A549 (cell line): ENCODE measurements around the gene SIRT6. TPM values are rescaled to one million over a fixed set of nuclear protein-coding genes. Genes with fewer than 3 reads are reported as not detected.
"Not testable (repeated sequence)": the region's sequence is repeated elsewhere in the genome, so short reads cannot be mapped to it uniquely, and the experiment has no call there.

Experiments used
- ATAC-seq, 2 experiments: fragments of 200-7000 bp in 1 of 2; fragments of >200 bp in 1 of 2; cut with Nextera tagmentation in 1 of 2; cut with Tn5 transposase in 1 of 2; 3 replicates each; pipeline versions ENCODE4 v1.8.0 to v1.9.1; 2018 to 2020; ENCODE audit warnings: mild to moderate bottlenecking in 1 of 2, moderate library complexity in 1 of 2
- CTCF ChIA-PET: fragments of 300-600 bp; sonication (Branson Sonifier 250); formaldehyde crosslinking; extraction: SDS; loops from one replicate; lab custom pipeline; 2021; ENCODE audit warnings: antibody characterized with exemption, inconsistent platforms; lab: Yijun Ruan, JAX
- POLR2A ChIA-PET: fragments of 350-600 bp; formaldehyde crosslinking; extraction: SDS; loops from one replicate; lab custom pipeline; 2021; ENCODE audit warnings: antibody characterized with exemption, inconsistent platforms; lab: Yijun Ruan, JAX
- DNase-seq, 2 experiments: peaks; one replicate each; pipeline versions ENCODE4 v3.0.0 to v3.0.0-alpha.2; 2011 to 2016; ENCODE audit warnings: low read depth in 1 of 2, low spot score in 1 of 2
- FAIRE-seq: peaks from 2 replicates; lab custom pipeline; 2011; peaks lifted over from hg19 to GRCh38; lab: Jason Lieb, UNC
- H3K27ac ChIP-seq, 2 experiments: fragments of >200 bp; sonication (Bioruptor Twin); formaldehyde crosslinking; 3 replicates each; pipeline ENCODE4 v1.5.1; 2016 to 2017
- H3K4me1 ChIP-seq: fragments of >200 bp; sonication (Bioruptor Twin); formaldehyde crosslinking; 3 replicates; pipeline ENCODE4 v1.6.1; 2016
- H3K4me2 ChIP-seq: fragments of >200 bp; sonication (Bioruptor Twin); formaldehyde crosslinking; 3 replicates; pipeline ENCODE4 v1.6.1; 2016
- H3K4me3 ChIP-seq: fragments of >200 bp; sonication (Bioruptor Twin); formaldehyde crosslinking; 3 replicates; pipeline ENCODE4 v1.5.1; 2016
- H3K9me3 ChIP-seq: fragments of >200 bp; sonication (Bioruptor Twin); formaldehyde crosslinking; 3 replicates; pipeline ENCODE4 v1.6.1; 2016
- ATOH8 ChIP-seq: fragments of 250-450 bp; sonication (Bioruptor Pico); IDR thresholded peaks from 2 replicates; pipeline ENCODE4 v1.5.0; 2020; ENCODE audit warnings: low read depth, mild to moderate bottlenecking, moderate library complexity
- CBX2 ChIP-seq: fragments of 200-600 bp; sonication (generic); IDR thresholded peaks from 2 replicates; pipeline ENCODE4 v1.6.1; 2016; ENCODE audit warnings: low read depth, mild to moderate bottlenecking, borderline replicate concordance
- CBX8 ChIP-seq: fragments of 200-600 bp; sonication (generic); IDR thresholded peaks from 2 replicates; pipeline ENCODE4 v1.6.1; 2016
- CEBPB ChIP-seq, 2 experiments: fragments of >200 bp in 1 of 2; sonication (Bioruptor Twin) in 1 of 2; formaldehyde crosslinking in 1 of 2; IDR thresholded peaks; 2 replicates each; pipeline ENCODE4 v1.6.1; 2012 to 2016
- CHD2 ChIP-seq: fragments of 150-350 bp; IDR thresholded peaks from 2 replicates; pipeline ENCODE4 v1.6.1; 2014; ENCODE audit warnings: low read length; ENCODE audit not compliant: partially characterized antibody
- CHD4 ChIP-seq: fragments of 200-600 bp; sonication (generic); IDR thresholded peaks from 2 replicates; pipeline ENCODE4 v1.6.1; 2016; ENCODE audit warnings: antibody characterized with exemption, mild to moderate bottlenecking, borderline replicate concordance
- FOXS1 ChIP-seq: fragments of 250-450 bp; sonication (Bioruptor Pico); IDR thresholded peaks from 2 replicates; pipeline ENCODE4 v1.5.0; 2020; ENCODE audit warnings: mild to moderate bottlenecking, moderate library complexity
- HOXB5 ChIP-seq: fragments of 250-450 bp; sonication (Bioruptor Pico); IDR thresholded peaks from 2 replicates; pipeline ENCODE4 v1.5.0; 2020; ENCODE audit warnings: mild to moderate bottlenecking, moderate library complexity
- JUNB ChIP-seq: fragments of >200 bp; sonication (Bioruptor Twin); formaldehyde crosslinking; IDR thresholded peaks from 2 replicates; pipeline ENCODE4 v1.6.1; 2016
- KDM1A ChIP-seq: fragments of 200-600 bp; sonication (generic); IDR thresholded peaks from 2 replicates; pipeline ENCODE4 v1.6.1; 2016; ENCODE audit warnings: low read depth, mild to moderate bottlenecking
- PHF8 ChIP-seq: fragments of 200-600 bp; sonication (generic); IDR thresholded peaks from 2 replicates; pipeline ENCODE4 v1.6.1; 2016; ENCODE audit warnings: low read depth, mild to moderate bottlenecking, antibody characterized with exemption, moderate library complexity, borderline replicate concordance
- POLR2A ChIP-seq: IDR thresholded peaks from 2 replicates; pipeline ENCODE4 v1.6.1; 2012; ENCODE audit warnings: mild to moderate bottlenecking, low read length
- POLR2AphosphoS2 ChIP-seq: conservative IDR thresholded peaks from 2 replicates; pipeline ENCODE4 v1.6.1; 2012; ENCODE audit warnings: low read length, improper control_type of control experiment, inconsistent platforms
- RCOR1 ChIP-seq: fragments of 150-350 bp; IDR thresholded peaks from 2 replicates; pipeline ENCODE4 v1.6.1; 2014; ENCODE audit warnings: antibody characterized with exemption, low read length, low read depth
- TP53 ChIP-seq: fragments of 250-450 bp; sonication (Bioruptor Pico); IDR thresholded peaks from 2 replicates; pipeline ENCODE4 v1.5.0; 2021; ENCODE audit warnings: mild to moderate bottlenecking, moderate library complexity
- ZFP36 ChIP-seq: fragments of 450-650 bp; IDR thresholded peaks from 2 replicates; pipeline ENCODE4 v1.6.1; 2014; ENCODE audit warnings: borderline replicate concordance; ENCODE audit not compliant: partially characterized antibody
- ZNF302 ChIP-seq: fragments of 250-450 bp; sonication (Bioruptor Pico); IDR thresholded peaks from 2 replicates; pipeline ENCODE4 v1.9.0; 2021; ENCODE audit warnings: inconsistent platforms, mild to moderate bottlenecking, moderate library complexity
- ZSCAN20 ChIP-seq: fragments of 250-450 bp; sonication (Bioruptor Pico); IDR thresholded peaks from 2 replicates; pipeline ENCODE4 v1.8.0; 2022; ENCODE audit warnings: mild to moderate bottlenecking, moderate library complexity
- WGBS: methylation state at CpG from one replicate; pipeline ENCODE4 v1.1.6; 2017; ENCODE audit errors: missing lambda C conversion rate; 5-methylcytosine and 5-hydroxymethylcytosine counted together
- polyA plus RNA-seq, 4 experiments: library from polyadenylated mRNA; depleted of rRNA in 3 of 4; stranded (reverse); fragments of >200 nt; fragmentation: RNase III in 1 of 4; extraction: RNeasy Plus Mini Kit Qiagen cat#74134 plus additional on column Dnase treatment in 1 of 4; gene quantifications; 2 replicates in 3 of 4; 3 replicates in 1 of 4; pipeline ENCODE4 v1.2.3, GENCODE V29; 2011 to 2017
- TF ChIP-seq, protein P1 (sequence below): fragments of 250-450 bp; sonication (Bioruptor Pico); IDR thresholded peaks from 2 replicates; pipeline ENCODE4 v1.5.0; 2021; ENCODE audit warnings: mild to moderate bottlenecking, moderate library complexity, borderline replicate concordance
- TF ChIP-seq, protein P2 (sequence below): fragments of >200 bp; sonication (Bioruptor Twin); formaldehyde crosslinking; IDR thresholded peaks from 3 replicates; pipeline ENCODE4 v1.5.1; 2016
- TF ChIP-seq, protein P3 (sequence below): IDR thresholded peaks from 2 replicates; pipeline ENCODE4 v1.6.1; 2012

The SIRT6 gene
- polyA plus RNA-seq, 2 of the 4 experiments (the other 2 are of a cell fraction) = 11.7 to 21.6 TPM

GRCh38 chr19:4197228-4197624 lies 14.9 kb upstream of the SIRT6 start (continued):
- TF ChIP-seq, protein P1, sequence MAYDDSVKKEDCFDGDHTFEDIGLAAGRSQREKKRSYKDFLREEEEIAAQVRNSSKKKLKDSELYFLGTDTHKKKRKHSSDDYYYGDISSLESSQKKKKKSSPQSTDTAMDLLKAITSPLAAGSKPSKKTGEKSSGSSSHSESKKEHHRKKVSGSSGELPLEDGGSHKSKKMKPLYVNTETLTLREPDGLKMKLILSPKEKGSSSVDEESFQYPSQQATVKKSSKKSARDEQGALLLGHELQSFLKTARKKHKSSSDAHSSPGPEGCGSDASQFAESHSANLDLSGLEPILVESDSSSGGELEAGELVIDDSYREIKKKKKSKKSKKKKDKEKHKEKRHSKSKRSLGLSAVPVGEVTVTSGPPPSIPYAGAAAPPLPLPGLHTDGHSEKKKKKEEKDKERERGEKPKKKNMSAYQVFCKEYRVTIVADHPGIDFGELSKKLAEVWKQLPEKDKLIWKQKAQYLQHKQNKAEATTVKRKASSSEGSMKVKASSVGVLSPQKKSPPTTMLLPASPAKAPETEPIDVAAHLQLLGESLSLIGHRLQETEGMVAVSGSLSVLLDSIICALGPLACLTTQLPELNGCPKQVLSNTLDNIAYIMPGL (CRISPR knock-in tag) = no peak
- no peak for TF ChIP-seq PHF8
- TF ChIP-seq HOXB5 (CRISPR knock-in tag) = no peak
- TF ChIP-seq POLR2AphosphoS2 = no peak
- TF ChIP-seq ZNF302 (CRISPR knock-in tag) = no peak
- TF ChIP-seq, all 56 proteins: peak for 0

DNA sequence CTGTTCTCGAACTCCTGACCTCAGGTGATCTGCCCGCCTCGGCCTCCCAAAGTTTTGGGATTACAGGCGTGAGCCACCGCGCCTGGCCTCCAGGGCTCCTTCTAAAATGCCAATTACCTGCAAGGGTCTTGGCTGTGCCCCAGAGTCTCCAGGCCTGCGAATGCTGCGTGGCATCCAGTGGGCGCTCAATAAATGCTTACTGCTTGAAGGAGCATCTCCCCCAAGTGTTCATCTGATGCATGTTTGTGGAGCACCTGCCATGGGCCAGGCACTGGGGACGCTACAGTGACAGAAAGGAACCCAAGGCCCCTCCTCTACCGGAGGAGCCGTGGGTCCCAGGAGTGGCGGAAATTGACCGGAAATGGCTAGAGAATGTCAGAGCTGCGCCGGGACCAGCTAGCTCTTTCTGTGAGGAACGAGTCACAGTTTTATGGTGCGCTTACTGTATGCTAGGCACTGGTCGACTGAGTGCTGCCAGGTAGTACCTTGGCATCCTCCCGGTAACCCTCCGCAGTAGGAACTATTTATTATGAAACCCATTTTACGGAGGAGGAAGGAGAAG lies 14.3 kb upstream of the SIRT6 start:
- no peak for ATAC-seq
- FAIRE-seq = no peak
- ChIA-PET POLR2A (no interaction called here), CTCF (interaction anchor here (0.6 to 1.3 kb wide), 3 partner anchors 12 to 27 kb away, joined by 3 to 4 read pairs (median 3); no protein-coding TSS in a partner anchor)
- WGBS = 70% methylated on average over 14 of the region's 22 CpGs
- Histone ChIP-seq H3K27ac (no peak overlapping the region), H3K4me1 (peaks cover 15% of the 10 kb centered on the region; the same call in 2 of the 3 replicates), H3K4me3 (no peak overlapping the region), H3K4me2 (no peak overlapping the region), H3K9me3 (no peaks in the 10 kb centered on the region)
- TF ChIP-seq POLR2A = no peak
- no peak for DNase-seq

- no peak for TF ChIP-seq ZSCAN20
- TF ChIP-seq FOXS1 (CRISPR knock-in tag) = no peak
- peak; percentile 35 for TF ChIP-seq ZFP36
- TF ChIP-seq CBX8 = no peak
- ChIA-PET POLR2A (no interaction called here), CTCF (interaction anchor here (1.3 kb wide), 1 partner anchor 12 kb away, joined by 4 read pairs; no protein-coding TSS in a partner anchor)
- peaks cover 15% of the 10 kb centered on the region; the same call in 2 of the 3 replicates for H3K4me1 ChIP-seq
- H3K9me3 ChIP-seq = no peaks in the 10 kb centered on the region
- WGBS = 57% methylated on average over 8 of the region's 8 CpGs
- H3K4me2 ChIP-seq = no peak overlapping the region
- FAIRE-seq (no peak), DNase-seq (no peak), ATAC-seq (no peak)
- no peak overlapping the region for H3K27ac ChIP-seq
- H3K4me3 ChIP-seq = no peak overlapping the region
Measured at GRCh38 chr19:4196009-4196408, 13.6 kb upstream of the SIRT6 start.

GRCh38 chr19:4194353-4194752 lies 12.0 kb upstream of the SIRT6 start:
- Histone ChIP-seq H3K9me3 (no peaks in the 10 kb centered on the region), H3K4me1 (peaks cover 10% of the 10 kb centered on the region; the same call in 2 of the 3 replicates), H3K27ac (no peak overlapping the region), H3K4me3 (no peak overlapping the region), H3K4me2 (no peak overlapping the region)
- TF ChIP-seq RCOR1 (no peak), JUNB (no peak), CHD4 (no peak), CHD2 (no peak), CEBPB (IDR thresholded peaks at IDR 0.05) (no peak), ZFP36 (no peak), POLR2A (no peak), ATOH8 (no peak), TP53 (CRISPR knock-in tag) (no peak), PHF8 (no peak), KDM1A (no peak), CBX8 (no peak), CBX2 (no peak)
- TF ChIP-seq, protein P2, sequence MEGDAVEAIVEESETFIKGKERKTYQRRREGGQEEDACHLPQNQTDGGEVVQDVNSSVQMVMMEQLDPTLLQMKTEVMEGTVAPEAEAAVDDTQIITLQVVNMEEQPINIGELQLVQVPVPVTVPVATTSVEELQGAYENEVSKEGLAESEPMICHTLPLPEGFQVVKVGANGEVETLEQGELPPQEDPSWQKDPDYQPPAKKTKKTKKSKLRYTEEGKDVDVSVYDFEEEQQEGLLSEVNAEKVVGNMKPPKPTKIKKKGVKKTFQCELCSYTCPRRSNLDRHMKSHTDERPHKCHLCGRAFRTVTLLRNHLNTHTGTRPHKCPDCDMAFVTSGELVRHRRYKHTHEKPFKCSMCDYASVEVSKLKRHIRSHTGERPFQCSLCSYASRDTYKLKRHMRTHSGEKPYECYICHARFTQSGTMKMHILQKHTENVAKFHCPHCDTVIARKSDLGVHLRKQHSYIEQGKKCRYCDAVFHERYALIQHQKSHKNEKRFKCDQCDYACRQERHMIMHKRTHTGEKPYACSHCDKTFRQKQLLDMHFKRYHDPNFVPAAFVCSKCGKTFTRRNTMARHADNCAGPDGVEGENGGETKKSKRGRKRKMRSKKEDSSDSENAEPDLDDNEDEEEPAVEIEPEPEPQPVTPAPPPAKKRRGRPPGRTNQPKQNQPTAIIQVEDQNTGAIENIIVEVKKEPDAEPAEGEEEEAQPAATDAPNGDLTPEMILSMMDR = no peak
- TF ChIP-seq, protein P3, sequence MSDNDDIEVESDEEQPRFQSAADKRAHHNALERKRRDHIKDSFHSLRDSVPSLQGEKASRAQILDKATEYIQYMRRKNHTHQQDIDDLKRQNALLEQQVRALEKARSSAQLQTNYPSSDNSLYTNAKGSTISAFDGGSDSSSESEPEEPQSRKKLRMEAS = no peak
- ATAC-seq (peak in 1 of 2 experiments; percentile 19; a peak in 2 of 6 replicates), DNase-seq (no peak), FAIRE-seq (no peak)
- CTCF ChIA-PET = interaction anchor here (1.5 kb wide), 1 partner anchor 11 kb away, joined by 3 read pairs; no protein-coding TSS in a partner anchor
- POLR2A ChIA-PET = no interaction called here
- 32% methylated on average over 7 of the region's 7 CpGs for WGBS

DNA sequence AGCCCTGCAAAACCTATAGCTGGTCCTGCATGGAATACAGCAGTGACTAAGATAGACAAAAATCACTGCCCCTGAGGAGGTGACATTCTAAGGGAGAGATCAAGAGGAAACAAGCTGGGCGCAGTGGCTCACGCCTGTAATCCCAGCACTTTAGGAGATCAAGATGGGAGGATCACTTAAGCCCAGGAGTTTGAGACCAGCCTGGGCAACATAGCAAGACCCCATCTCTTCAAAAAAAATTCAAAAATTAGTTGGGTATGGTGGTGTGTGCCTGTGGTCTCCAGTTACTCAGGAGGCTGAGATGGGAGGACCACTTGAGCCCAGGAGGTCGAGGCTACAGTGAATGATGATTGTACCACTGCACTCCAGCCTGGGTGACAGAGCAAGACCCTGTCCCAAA lies 10.2 kb upstream of the SIRT6 start:
- FAIRE-seq, H3K4me1 ChIP-seq, POLR2A ChIA-PET, H3K9me3 ChIP-seq, ATAC-seq, H3K27ac ChIP-seq, H3K4me3 ChIP-seq, DNase-seq, H3K4me2 ChIP-seq: not testable (repeated sequence)
- 65% methylated on average over 3 of the region's 3 CpGs for WGBS
- CTCF ChIA-PET = interaction anchor here (1.0 to 1.4 kb wide), 2 partner anchors 52 to 76 kb away, joined by 3 to 8 read pairs; no protein-coding TSS in a partner anchor
